ENCODE data around the gene ALPI. TPM values are rescaled to one million over a fixed set of nuclear protein-coding genes. Genes with fewer than 3 reads are reported as not detected.

Gene ALPI
- total and polyA plus RNA-seq, 9 of the 15 experiments (the other 6 are each of a cell fraction or from before 2014, with no cell fraction given), result not detected

DNA sequence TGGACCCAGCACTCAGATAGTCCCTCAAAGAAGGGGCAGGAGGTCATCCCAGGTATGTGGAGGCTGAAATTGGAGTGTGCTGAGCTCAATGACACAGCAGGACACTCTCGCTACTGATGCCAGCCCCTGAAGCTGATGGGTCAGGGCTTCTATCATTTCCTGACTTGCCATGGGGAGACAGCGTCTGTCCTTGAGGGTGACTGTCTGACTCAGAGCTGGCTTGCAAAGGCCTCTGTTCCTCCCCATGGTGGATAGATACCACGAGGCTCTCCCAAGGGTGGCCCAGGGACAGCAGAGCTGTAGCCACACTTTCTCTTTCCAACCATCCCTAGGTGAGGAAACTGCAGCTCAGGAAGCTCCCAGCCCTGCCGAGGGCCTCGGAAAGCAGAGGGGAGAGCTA lies 38.5 kb upstream of the ALPI start:
- ChIA-PET CTCF (ENCODE audit: low intra/inter-chr PET ratio) (no interaction called here), POLR2A (interaction anchor here (0.6 kb wide), 1 partner anchor 76 kb away, joined by 3 read pairs; no protein-coding TSS in a partner anchor)
- no peak overlapping the region for H2AFZ ChIP-seq (ENCODE audit: low read depth, low read length)
- H3K27ac ChIP-seq (ENCODE audit: extremely low read depth, low read depth, low read length), result no peak overlapping the region
- no TSS peak for BruUV-seq (replicated peaks)
- no peak overlapping the region for H3K4me2 ChIP-seq (ENCODE audit: insufficient read depth, low read length)
- in situ Hi-C loops (cut with MboI), result no loop called here
- H4K20me1 ChIP-seq (replicated peaks; ENCODE audit: control insufficient read depth, insufficient read depth, low read length), result no peaks in the 10 kb centered on the region
- 3% methylated on average over 4 of the region's 5 CpGs for WGBS (ENCODE audit: insufficient coverage, low coverage, missing lambda C conversion rate)
- H3K27me3 ChIP-seq (ENCODE audit: control insufficient read depth in 2 of 2, insufficient read depth in 2 of 2, low read length in 2 of 2), result peaks cover 0 to 32% of the 10 kb centered on the region in 2 experiments; a peak in 3 of 5 replicates
- no peaks in the 10 kb centered on the region for H3K36me3 ChIP-seq (ENCODE audit: control insufficient read depth, insufficient read depth, low read length)
- FAIRE-seq (no peak), ATAC-seq (no peak), DNase-seq (ENCODE audit: extremely low read depth in 1 of 4, low spot score in 3 of 4) (no peak)
- H3K79me2 ChIP-seq (ENCODE audit: control insufficient read depth, insufficient read depth, low read length), result no peaks in the 10 kb centered on the region
- H3K4me3 ChIP-seq, result no peak overlapping the region
- H3K9ac ChIP-seq (ENCODE audit: insufficient read depth in 1 of 2, low read depth in 2 of 2, low read length in 2 of 2), result no peak overlapping the region
- no peaks in the 10 kb centered on the region for H3K9me1 ChIP-seq (ENCODE audit: control insufficient read depth, insufficient read depth, low read length)
- TF ChIP-seq PRDM10 (IDR thresholded peaks at IDR 0.05; ENCODE audit: partially characterized antibody) (no peak), KHSRP (IDR thresholded peaks at IDR 0.05) (no peak), C11orf30 (IDR thresholded peaks at IDR 0.05; ENCODE audit: low read depth) (no peak)
- H3K4me1 ChIP-seq (replicated peaks in 1 of 2; ENCODE audit: control insufficient read depth in 2 of 2, insufficient read depth in 2 of 2, low read length in 2 of 2), result peaks cover 0 to 9% of the 10 kb centered on the region in 2 experiments; a peak in 2 of 5 replicates
- intact Hi-C loops (cut with micrococcal nuclease), result no loop called here
- H3K9me3 ChIP-seq (replicated peaks; ENCODE audit: control insufficient read depth, insufficient read depth, low read depth, low read length), result no peaks in the 10 kb centered on the region

Measured in K562 (cell line).